Erythroblast (primary cell): Measurements from ENCODE around the gene HOXB6.

Source experiments
- DNase-seq, 2 experiments: peaks; one replicate each; lab custom pipeline; 2025; lab: John Stamatoyannopoulos, UW
- GATA1 ChIP-seq: IDR thresholded peaks from 2 replicates; pipeline ENCODE4 v1.6.1; 2011; ENCODE audit warnings: low read depth, mild to moderate bottlenecking, control low read depth, low read length, moderate library complexity
- POLR2A ChIP-seq: IDR thresholded peaks from 2 replicates; pipeline ENCODE4 v1.6.1; 2011; ENCODE audit warnings: mild to moderate bottlenecking, low read length

HOXB6 gene

DNA sequence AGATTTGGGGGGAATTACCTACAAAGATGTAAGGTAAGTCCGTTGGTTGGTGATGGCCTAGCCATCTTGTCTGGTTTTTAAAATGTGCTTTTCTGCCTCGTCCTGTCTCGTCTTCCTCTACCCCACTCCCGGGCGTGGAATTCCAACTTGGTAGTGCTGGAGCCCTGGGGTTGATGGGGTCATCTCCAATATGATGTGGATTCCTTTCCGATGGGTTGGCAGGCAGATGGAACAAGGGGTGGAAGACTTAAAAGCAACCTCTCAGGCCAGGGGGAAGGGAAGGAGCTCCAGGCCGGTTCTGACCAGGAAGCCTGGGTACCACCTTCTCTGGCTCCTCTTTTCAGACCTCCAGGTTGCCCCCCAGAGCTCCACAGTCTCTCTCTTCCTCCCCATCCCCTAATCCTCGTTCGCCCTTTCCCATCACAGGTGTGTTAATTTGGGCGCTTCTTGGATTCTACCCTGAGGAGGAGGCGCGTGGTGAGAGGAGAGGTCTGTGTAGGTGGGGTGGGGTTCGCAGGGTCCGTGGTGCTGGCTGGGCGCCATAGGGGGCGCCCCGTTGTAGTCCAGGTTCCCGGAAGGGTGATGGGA, 54.8 kb downstream of the HOXB6 start:
- DNase-seq, result no peak

DNA sequence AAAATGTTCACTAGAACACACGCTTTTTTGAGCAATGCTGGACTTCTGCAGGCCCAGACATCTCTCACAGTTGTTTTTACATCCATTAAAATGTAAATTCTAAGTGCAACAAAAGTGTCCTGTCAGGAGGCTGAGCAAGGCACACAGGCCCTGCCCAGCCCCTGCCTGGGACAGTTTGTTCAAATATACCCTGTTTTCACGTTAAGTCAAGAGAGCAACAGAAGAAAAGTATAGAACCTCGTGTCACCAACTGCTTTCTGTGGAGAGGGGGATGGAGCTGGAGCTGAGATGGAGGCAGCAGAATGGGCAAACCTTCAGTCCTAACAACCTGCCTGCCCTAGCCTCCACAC, 55.5 kb downstream of the HOXB6 start:
- no peak for TF ChIP-seq POLR2A
- TF ChIP-seq GATA1, result no peak
- DNase-seq, result peak in 1 of 2 experiments; percentile 15

More for the DNA sequence above, 54.8 kb downstream of the HOXB6 start:
- TF ChIP-seq GATA1, result no peak

DNA sequence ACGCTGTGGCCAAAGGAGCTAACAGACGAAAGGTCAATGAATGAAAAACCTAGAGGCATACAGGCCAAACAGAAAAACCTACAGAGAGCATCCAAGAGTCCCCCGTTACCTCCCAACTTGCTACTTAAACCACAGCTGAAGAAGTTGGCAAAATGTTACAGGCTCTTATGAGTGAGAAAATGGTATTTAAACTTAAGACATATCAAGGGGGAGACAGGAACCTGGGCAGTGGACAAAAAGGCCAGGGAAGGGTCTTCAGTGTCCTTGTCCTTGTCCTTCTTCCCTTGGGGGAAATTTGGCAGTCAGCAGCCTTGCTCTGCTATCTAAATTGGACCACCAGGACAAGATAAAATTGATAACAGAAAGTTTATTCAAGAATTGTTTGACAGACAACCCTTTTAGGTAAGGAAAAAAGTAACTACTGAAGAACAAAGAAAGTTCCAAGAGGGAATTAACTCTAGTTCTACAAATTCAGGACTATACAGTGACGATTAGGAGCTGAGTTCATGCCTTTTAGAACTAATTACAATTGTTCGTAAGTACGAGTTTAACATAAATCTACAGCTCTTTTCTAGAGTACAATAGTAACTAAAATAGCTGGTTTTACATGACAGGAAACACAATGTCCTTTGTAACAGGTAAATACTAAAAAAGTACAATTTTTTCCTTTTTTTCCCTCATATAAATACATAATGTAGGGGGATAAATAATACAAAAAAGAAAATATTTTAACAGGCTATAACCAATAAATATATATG, 56.1 kb downstream of the HOXB6 start:
- DNase-seq, result peak; percentile 64 to 66

DNA sequence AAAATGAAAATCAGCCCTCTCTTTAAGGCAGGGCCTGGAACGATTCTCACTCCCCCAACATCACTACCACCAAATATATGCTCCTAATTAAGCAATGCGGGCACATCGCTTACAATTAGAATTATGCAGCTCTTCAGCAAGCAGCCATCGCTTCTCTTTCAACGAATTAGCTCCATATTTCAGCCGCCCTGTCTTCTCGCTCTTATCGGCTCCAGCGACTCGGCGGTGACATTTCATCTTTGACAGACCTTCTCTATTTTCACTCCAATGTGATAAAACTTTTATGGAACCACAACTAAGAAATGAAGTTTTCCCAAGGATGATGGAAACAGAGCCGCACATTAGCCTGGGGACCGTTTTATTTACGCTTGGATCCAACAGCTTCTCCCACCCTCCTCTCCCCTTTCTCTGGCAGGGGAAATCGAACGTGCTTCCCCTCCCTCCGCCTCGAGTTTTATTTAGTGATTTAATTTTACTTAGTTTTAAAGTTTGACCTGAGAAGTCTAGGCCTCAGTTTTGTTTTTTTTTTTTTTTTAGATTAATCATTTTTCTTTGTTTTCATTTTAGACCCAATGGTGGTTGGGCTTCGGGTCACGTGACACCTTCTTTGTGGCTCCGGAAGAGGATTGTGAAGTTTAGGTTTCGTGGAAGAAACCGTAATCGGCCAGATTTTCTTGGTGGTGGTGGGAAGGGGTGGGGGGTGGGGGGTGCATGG, 56.8 kb downstream of the HOXB6 start:
- peak; percentile 75 to 79 for DNase-seq
- TF ChIP-seq POLR2A (no peak), GATA1 (no peak)

More for the DNA sequence above, 56.1 kb downstream of the HOXB6 start:
- no peak for TF ChIP-seq GATA1
- TF ChIP-seq POLR2A, result no peak

DNA sequence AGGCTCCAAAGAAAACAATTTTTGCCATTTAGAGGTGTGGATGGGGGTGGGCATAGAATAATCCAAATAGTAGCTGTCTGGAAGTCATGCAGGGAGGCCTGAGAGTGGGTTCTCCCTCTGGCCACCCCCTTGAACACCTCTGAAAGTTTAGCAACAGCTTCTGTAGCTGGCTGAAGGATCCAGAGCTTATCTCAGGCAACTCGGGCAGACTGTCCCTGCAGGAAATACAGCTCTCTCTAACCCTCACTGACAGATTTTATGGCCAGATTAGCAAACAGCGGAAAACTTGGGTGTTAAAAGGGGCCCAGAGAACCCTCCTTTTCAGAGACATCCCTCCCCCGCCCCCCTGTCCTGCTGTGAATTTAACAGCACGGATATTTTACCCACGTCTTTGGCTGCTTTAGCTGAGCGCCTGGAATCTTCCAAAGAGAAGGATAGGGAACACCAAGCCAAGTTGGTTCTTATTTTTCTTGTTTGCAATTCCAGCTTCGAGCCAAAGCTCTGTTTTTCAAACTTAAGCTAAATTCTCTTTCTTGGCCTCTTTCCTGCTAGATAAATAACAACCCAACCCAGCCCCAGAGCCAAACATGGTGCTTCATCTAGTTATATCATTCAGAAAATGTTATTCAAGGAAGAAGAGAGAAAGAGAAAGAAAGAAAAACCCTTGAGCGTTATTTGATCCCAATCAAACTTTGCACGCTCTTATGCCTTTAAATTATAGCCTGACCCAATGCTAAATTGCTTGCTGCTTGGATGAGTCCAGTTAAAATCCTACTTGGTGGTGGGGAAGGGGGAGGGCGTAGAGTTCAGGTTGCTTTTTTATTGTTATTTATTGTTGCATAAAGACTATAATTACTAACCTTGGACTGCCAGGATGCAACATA, 57.6 kb downstream of the HOXB6 start:
- peak; percentile 77 to 92 for DNase-seq
- peak; percentile 73 for TF ChIP-seq POLR2A
- peak; percentile 31 for TF ChIP-seq GATA1

DNA sequence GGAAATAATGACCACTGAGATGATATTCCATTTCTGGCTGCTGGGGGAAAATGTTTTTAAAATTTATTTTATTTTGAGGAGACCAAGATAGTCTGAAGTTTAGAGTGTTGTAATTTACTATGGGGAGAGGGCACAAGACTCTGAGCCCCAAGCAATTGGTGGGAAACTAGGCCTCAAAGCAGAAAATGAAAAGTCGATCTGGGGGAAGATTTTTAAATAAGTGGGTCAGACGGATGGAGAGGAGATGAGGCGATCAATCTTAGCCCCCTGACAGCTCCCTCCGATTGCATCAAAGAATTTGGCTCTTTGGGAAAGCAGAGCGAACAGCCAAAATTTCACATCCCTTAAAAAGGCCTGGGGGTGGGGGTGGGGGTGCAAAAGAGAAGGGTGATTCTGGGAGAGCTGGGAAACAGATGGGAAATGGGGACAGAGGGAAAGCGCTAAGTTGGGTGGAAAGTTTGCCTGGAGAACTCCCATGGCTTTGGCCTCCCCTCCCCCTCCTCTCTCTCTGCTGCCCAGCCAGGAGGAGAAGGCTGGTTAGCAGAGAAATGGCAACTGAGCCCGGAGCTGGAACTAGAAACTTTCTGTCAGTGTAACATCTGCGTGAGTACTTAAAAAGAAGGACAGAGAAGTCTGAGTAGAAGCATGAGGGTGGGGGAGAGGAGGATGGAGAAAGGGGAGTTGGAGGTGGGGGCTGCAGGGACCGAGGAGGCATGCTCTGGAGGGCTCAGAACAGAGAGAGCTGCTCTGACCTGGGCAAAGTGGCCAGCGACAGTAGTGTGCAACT, 58.5 kb downstream of the HOXB6 start:
- peak; percentile 36 to 57 for DNase-seq
- TF ChIP-seq POLR2A (no peak), GATA1 (no peak)
